K562 (cell line): ENCODE measurements around the gene ADCY1. TPM values are rescaled to one million over a fixed set of nuclear protein-coding genes. Genes with fewer than 3 reads are reported as not detected.

Experiments used
- ATAC-seq: fragments of 200-7000 bp; cut with Tn5 transposase; 3 replicates; pipeline ENCODE4 v1.9.1; 2020; ENCODE audit warnings: moderate library complexity
- BruUV-seq: library from RNA; stranded (reverse); fragments of 400-500 nt; replicated peaks from 2 replicates; lab custom pipeline; 2021; lab: Mats Ljungman, UMichigan
- CTCF ChIA-PET: fragments of 300-600 bp; formaldehyde crosslinking; extraction: SDS; loops from one replicate; lab custom pipeline; 2021; ENCODE audit warnings: low intra/inter-chr PET ratio; lab: Yijun Ruan, JAX
- POLR2A ChIA-PET: fragments of 300-600, 350-650 bp; sonication (Branson Sonifier 250); formaldehyde crosslinking; extraction: SDS; loops from one replicate; lab custom pipeline; 2021; ENCODE audit warnings: antibody characterized with exemption, inconsistent platforms; lab: Yijun Ruan, JAX
- DNase-seq, 4 experiments: peaks; one replicate each; pipeline versions ENCODE4 v3.0.0 to v3.0.0-alpha.2; 2011 to 2018; ENCODE audit warnings: low spot score in 3 of 4, mixed read lengths in 3 of 4; ENCODE audit errors: extremely low read depth in 1 of 4
- FAIRE-seq: peaks from 2 replicates; lab custom pipeline; 2011; peaks lifted over from hg19 to GRCh38; lab: Jason Lieb, UNC
- H2AFZ ChIP-seq: 2 replicates; pipeline ENCODE4 v1.6.0; 2011; ENCODE audit warnings: low read depth, low read length, control low read depth, inconsistent platforms
- H3K27ac ChIP-seq: fragments of 200-600 bp; 3 replicates; pipeline ENCODE4 v1.8.0; 2011; ENCODE audit warnings: low read depth, mild to moderate bottlenecking, control low read depth, inconsistent platforms, low read length, moderate library complexity, mixed read lengths; ENCODE audit errors: extremely low read depth
- H3K27me3 ChIP-seq, 2 experiments: fragments of 300-600 bp in 1 of 2; 2 replicates in 1 of 2; 3 replicates in 1 of 2; pipeline versions ENCODE4 v1.6.0 to v1.8.0; 2011; ENCODE audit warnings: inconsistent platforms in 2 of 2, low read length in 2 of 2, mild to moderate bottlenecking in 1 of 2, mixed read lengths in 1 of 2, moderate library complexity in 1 of 2; ENCODE audit not compliant: control insufficient read depth in 2 of 2, insufficient read depth in 2 of 2
- H3K36me3 ChIP-seq: fragments of 300-600 bp; 3 replicates; pipeline ENCODE4 v1.8.0; 2011; ENCODE audit warnings: mild to moderate bottlenecking, low read length, inconsistent platforms; ENCODE audit not compliant: control insufficient read depth, insufficient read depth
- H3K4me1 ChIP-seq, 2 experiments: fragments of 200-600 bp in 1 of 2; replicated peaks in 1 of 2; 2 replicates in 1 of 2; 3 replicates in 1 of 2; pipeline versions ENCODE4 v1.5.1 to v1.8.0; 2011; ENCODE audit warnings: inconsistent platforms in 2 of 2, low read length in 2 of 2, mild to moderate bottlenecking in 1 of 2, mixed read lengths in 1 of 2, moderate library complexity in 1 of 2; ENCODE audit not compliant: control insufficient read depth in 2 of 2, insufficient read depth in 2 of 2
- H3K4me2 ChIP-seq: 2 replicates; pipeline ENCODE4 v1.6.1; 2011; ENCODE audit warnings: low read length, control low read depth, inconsistent platforms, mixed read lengths; ENCODE audit not compliant: insufficient read depth
- H3K4me3 ChIP-seq: fragments of 200-600 bp; sonication (generic), shearing (Covaris generic); 2 replicates; pipeline ENCODE4 v1.5.1; 2016; ENCODE audit warnings: control low read depth, inconsistent platforms
- H3K79me2 ChIP-seq: fragments of 200-600 bp; 3 replicates; pipeline ENCODE4 v1.8.0; 2011; ENCODE audit warnings: low read length, inconsistent platforms; ENCODE audit not compliant: control insufficient read depth, insufficient read depth
- H3K9ac ChIP-seq, 2 experiments: 2 replicates each; pipeline versions ENCODE4 v1.6.0 to v1.6.1; 2011; ENCODE audit warnings: low read depth in 2 of 2, low read length in 2 of 2, control low read depth in 1 of 2, inconsistent platforms in 1 of 2, mild to moderate bottlenecking in 1 of 2, mixed read lengths in 1 of 2; ENCODE audit not compliant: insufficient read depth in 1 of 2
- H3K9me1 ChIP-seq: one replicate; pipeline ENCODE4 v1.6.0; 2011; ENCODE audit warnings: inconsistent platforms, mild to moderate bottlenecking, low read length, moderate library complexity; ENCODE audit not compliant: control insufficient read depth, insufficient read depth
- H3K9me3 ChIP-seq: replicated peaks from 2 replicates; pipeline ENCODE4 v1.5.1; 2011; ENCODE audit warnings: low read depth, low read length, inconsistent platforms; ENCODE audit not compliant: control insufficient read depth, insufficient read depth
- H4K20me1 ChIP-seq: replicated peaks from 2 replicates; pipeline ENCODE4 v1.6.1; 2011; ENCODE audit warnings: low read length, inconsistent platforms, mixed read lengths; ENCODE audit not compliant: control insufficient read depth, insufficient read depth
- CEBPG ChIP-seq, 3 experiments: fragments of 200-800 bp in 1 of 3; sonication (Bioruptor generic) in 1 of 3; sonication (generic) in 1 of 3; formaldehyde crosslinking in 1 of 3; IDR thresholded peaks in 2 of 3; conservative IDR thresholded peaks in 1 of 3; 2 replicates each; pipeline versions ENCODE4 v1.6.1 to v1.8.0; 2016 to 2022; ENCODE audit warnings: missing compliant biosample characterization in 2 of 3, missing genetic modification characterization in 2 of 3, mild to moderate bottlenecking in 1 of 3, missing genetic modification reagents in 1 of 3
- DIDO1 ChIP-seq: fragments of 450-650 bp; IDR thresholded peaks from 2 replicates; pipeline ENCODE4 v1.6.1; 2016; ENCODE audit warnings: low read depth, missing biosample characterization, missing genetic modification characterization
- DMBX1 ChIP-seq: fragments of 250-450 bp; sonication (Bioruptor Pico); IDR thresholded peaks from 2 replicates; pipeline ENCODE4 v1.8.0; 2022; ENCODE audit warnings: inconsistent platforms, mild to moderate bottlenecking, moderate library complexity, borderline replicate concordance
- E2F3 ChIP-seq: fragments of 250-450 bp; sonication (Bioruptor Pico); IDR thresholded peaks from 2 replicates; pipeline ENCODE4 v1.4.0; 2020; ENCODE audit warnings: mild to moderate bottlenecking
- ETS2 ChIP-seq: IDR thresholded peaks from 2 replicates; pipeline ENCODE4 v1.6.1; 2016; ENCODE audit warnings: borderline replicate concordance, missing genetic modification characterization, mild to moderate bottlenecking, moderate library complexity, missing compliant biosample characterization; ENCODE audit not compliant: poor library complexity, severe bottlenecking
- PHTF2 ChIP-seq: fragments of 250-450 bp; sonication (Bioruptor Pico); IDR thresholded peaks from 2 replicates; pipeline ENCODE4 v1.5.0; 2021; ENCODE audit warnings: mild to moderate bottlenecking
- POLR3G ChIP-seq: IDR thresholded peaks from 2 replicates; pipeline ENCODE4 v1.6.1; 2011; ENCODE audit not compliant: insufficient read length, insufficient replicate concordance; ENCODE audit errors: extremely low read depth
- RBFOX2 ChIP-seq: fragments of 200-400 bp; formaldehyde crosslinking; IDR thresholded peaks from 2 replicates; pipeline ENCODE4 v1.6.1; 2017; ENCODE audit warnings: low read depth, mild to moderate bottlenecking, low read length, moderate library complexity
- RUNX1 ChIP-seq: sonication (generic); IDR thresholded peaks from 2 replicates; pipeline ENCODE4 v1.6.1; 2016; ENCODE audit warnings: antibody characterized with exemption, low read depth
- TARDBP ChIP-seq: fragments of 450-650 bp; IDR thresholded peaks from 2 replicates; pipeline ENCODE4 v1.6.1; 2016
- THAP12 ChIP-seq: fragments of 250-450 bp; sonication (Bioruptor Pico); IDR thresholded peaks from 2 replicates; pipeline ENCODE4 v1.9.0; 2021; ENCODE audit warnings: mild to moderate bottlenecking, inconsistent platforms
- TSC22D4 ChIP-seq: fragments of 450-650 bp; IDR thresholded peaks from 2 replicates; pipeline ENCODE4 v1.6.1; 2016; ENCODE audit warnings: missing genetic modification characterization, missing biosample characterization, control low read depth
- USF2 ChIP-seq: sonication (generic); formaldehyde crosslinking; IDR thresholded peaks from 2 replicates; pipeline ENCODE4 v1.5.0; 2020; ENCODE audit warnings: missing genetic modification reagents
- YY1 ChIP-seq, 3 experiments: IDR thresholded peaks; 2 replicates each; pipeline ENCODE4 v1.6.1; 2011; ENCODE audit warnings: low read length in 2 of 3, mild to moderate bottlenecking in 2 of 3, moderate library complexity in 2 of 3, borderline replicate concordance in 1 of 3, control low read depth in 1 of 3, low read depth in 1 of 3; ENCODE audit not compliant: insufficient read depth in 3 of 3, insufficient replicate concordance in 2 of 3, control insufficient read depth in 1 of 3, insufficient read length in 1 of 3; ENCODE audit errors: extremely low read depth in 1 of 3
- ZC3H11A ChIP-seq: IDR thresholded peaks from 2 replicates; pipeline ENCODE4 v1.6.1; 2012; ENCODE audit warnings: low read depth, low read length, improper control_type of control experiment
- WGBS: fragments of 100-300 bp; shearing (Covaris generic); methylation state at CpG from one replicate; pipeline ENCODE4 v1.1.6; 2016; ENCODE audit warnings: low coverage, mixed read lengths; ENCODE audit not compliant: insufficient coverage; ENCODE audit errors: missing lambda C conversion rate; 5-methylcytosine and 5-hydroxymethylcytosine counted together
- in situ Hi-C: fragments of 300-500 bp; cut with MboI; formaldehyde crosslinking; loops from 4 replicates; pipeline ENCODE4 v1.15.0; 2018; ENCODE audit warnings: inconsistent platforms, mixed read lengths
- intact Hi-C: fragments of 100-400 bp; cut with micrococcal nuclease; formaldehyde crosslinking; loops from 2 replicates; pipeline ENCODE4 v1.14.2; 2022
- polyA plus RNA-seq, 8 experiments: library from polyadenylated mRNA; depleted of rRNA in 4 of 8; stranded (reverse) in 5 of 8; unstranded in 3 of 8; fragments of >200 nt; fragmentation: Nextera tagmentation in 2 of 8; fragmentation: Illumina TruSeq in 1 of 8; extraction: Ambion mirVana in 2 of 8; extraction: Trizol in 1 of 8; gene quantifications; 2 replicates each; pipeline versions ENCODE4 v1.2.1 to v1.2.3, GENCODE V29; 2011 to 2014; ENCODE audit warnings: inconsistent platforms in 1 of 8, missing spikeins in 1 of 8
- total RNA-seq, 7 experiments: library from RNA; depleted of rRNA in 6 of 7; stranded (reverse); fragments of >200 nt in 6 of 7; fragmentation: Illumina TruSeq in 2 of 7; extraction: Trizol in 2 of 7; gene quantifications; 2 replicates each; pipeline versions ENCODE4 v1.2.1 to v1.2.3, GENCODE V29; 2011 to 2021; ENCODE audit warnings: low replicate concordance in 1 of 7
- TF ChIP-seq, protein P1 (sequence below), 3 experiments: IDR thresholded peaks in 2 of 3; conservative IDR thresholded peaks in 1 of 3; 2 replicates each; pipeline ENCODE4 v1.5.1; 2011 to 2012; ENCODE audit warnings: low read length in 3 of 3, mild to moderate bottlenecking in 3 of 3, control low read depth in 2 of 3, improper control_type of control experiment in 1 of 3, inconsistent platforms in 1 of 3, low read depth in 1 of 3, mixed read lengths in 1 of 3, moderate library complexity in 1 of 3; ENCODE audit not compliant: insufficient read depth in 2 of 3

Gene ADCY1
- total and polyA plus RNA-seq, 9 of the 15 experiments (the other 6 are each of a cell fraction or from before 2014, with no cell fraction given), result under 0.01 to 0.18 (median 0.10) TPM; not detected in 4

DNA sequence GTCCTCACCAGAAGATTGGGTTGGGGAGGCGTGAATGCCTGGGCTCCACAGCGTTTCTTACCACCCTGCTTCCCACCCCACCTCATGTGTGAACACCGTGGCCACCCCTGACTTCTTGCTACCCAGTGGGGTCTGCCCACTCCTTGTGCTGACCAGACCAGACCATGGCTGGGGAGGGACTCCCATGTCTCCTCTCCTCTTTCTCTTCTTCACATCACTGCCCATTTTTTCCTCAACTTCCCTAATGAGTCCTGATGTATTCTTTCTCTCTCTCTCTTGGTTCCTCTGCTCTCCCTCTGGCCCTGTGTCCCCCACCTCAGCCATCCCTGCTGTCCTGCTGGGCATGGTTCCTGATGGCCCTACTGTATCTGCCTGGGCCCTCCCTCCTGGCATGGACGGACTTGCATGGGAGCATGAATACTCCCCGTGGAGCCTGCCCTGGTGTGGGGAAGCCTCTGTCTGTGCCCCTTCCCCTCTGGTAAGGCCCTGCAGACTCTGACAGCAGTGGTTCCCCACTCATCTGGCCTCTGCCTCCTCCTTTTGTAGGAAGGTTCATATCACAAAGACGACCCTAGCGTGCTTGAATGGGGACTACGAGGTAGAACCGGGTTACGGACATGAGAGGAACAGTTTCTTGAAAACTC is 85.5 kb downstream of the ADCY1 start:
- BruUV-seq, result no TSS peak
- Histone ChIP-seq H3K36me3 (no peaks in the 10 kb centered on the region), H4K20me1 (no peaks in the 10 kb centered on the region; the same call in 1 of the 2 replicates), H3K4me2 (no peak overlapping the region), H3K9me1 (no peaks in the 10 kb centered on the region), H3K9me3 (no peaks in the 10 kb centered on the region), H3K4me1 (no peaks in the 10 kb centered on the region), H2AFZ (no peak overlapping the region), H3K27me3 (peaks cover 0 to 30% of the 10 kb centered on the region in 2 experiments; a peak in 2 of 5 replicates), H3K4me3 (no peak overlapping the region), H3K79me2 (no peaks in the 10 kb centered on the region), H3K27ac (no peak overlapping the region), H3K9ac (no peak overlapping the region)
- CTCF ChIA-PET, result interaction anchor here (0.6 kb wide), 2 partner anchors 17 to 1600 kb away, joined by 3 to 6 read pairs; no protein-coding TSS in a partner anchor
- intact Hi-C loops (no loop called here), in situ Hi-C loops (loop anchor here (5.0 kb wide), 1 partner anchor 203 kb away; no protein-coding TSS in a partner anchor)
- POLR2A ChIA-PET, result no interaction called here
- ATAC-seq (no peak), DNase-seq (no peak), FAIRE-seq (no peak)
- WGBS, result 0% methylated on average over 8 of the region's 10 CpGs
- TF ChIP-seq CEBPG (CRISPR knock-in tag; IDR thresholded peaks at IDR 0.05) (no peak), CEBPG (tag; conservative IDR thresholded peaks at IDR 0.05 in 1 of 2, IDR thresholded peaks at IDR 0.05 in 1 of 2) (no peak), TSC22D4 (no peak), TARDBP (no peak), POLR3G (no peak), YY1 (IDR thresholded peaks at IDR 0.05; ENCODE audit: borderline replicate concordance in 1 of 3, control insufficient read depth in 1 of 3, extremely low read depth in 1 of 3, insufficient read depth in 3 of 3, insufficient read length in 1 of 3, insufficient replicate concordance in 2 of 3, low read depth in 1 of 3, low read length in 2 of 3) (no peak), DIDO1 (tag) (no peak), USF2 (CRISPR knock-in tag) (no peak), ZC3H11A (no peak), DMBX1 (CRISPR knock-in tag) (no peak), ETS2 (tag) (no peak), E2F3 (CRISPR knock-in tag) (no peak), PHTF2 (no peak), THAP12 (CRISPR knock-in tag) (no peak), RBFOX2 (no peak), RUNX1 (no peak)
- TF ChIP-seq, protein P1, sequence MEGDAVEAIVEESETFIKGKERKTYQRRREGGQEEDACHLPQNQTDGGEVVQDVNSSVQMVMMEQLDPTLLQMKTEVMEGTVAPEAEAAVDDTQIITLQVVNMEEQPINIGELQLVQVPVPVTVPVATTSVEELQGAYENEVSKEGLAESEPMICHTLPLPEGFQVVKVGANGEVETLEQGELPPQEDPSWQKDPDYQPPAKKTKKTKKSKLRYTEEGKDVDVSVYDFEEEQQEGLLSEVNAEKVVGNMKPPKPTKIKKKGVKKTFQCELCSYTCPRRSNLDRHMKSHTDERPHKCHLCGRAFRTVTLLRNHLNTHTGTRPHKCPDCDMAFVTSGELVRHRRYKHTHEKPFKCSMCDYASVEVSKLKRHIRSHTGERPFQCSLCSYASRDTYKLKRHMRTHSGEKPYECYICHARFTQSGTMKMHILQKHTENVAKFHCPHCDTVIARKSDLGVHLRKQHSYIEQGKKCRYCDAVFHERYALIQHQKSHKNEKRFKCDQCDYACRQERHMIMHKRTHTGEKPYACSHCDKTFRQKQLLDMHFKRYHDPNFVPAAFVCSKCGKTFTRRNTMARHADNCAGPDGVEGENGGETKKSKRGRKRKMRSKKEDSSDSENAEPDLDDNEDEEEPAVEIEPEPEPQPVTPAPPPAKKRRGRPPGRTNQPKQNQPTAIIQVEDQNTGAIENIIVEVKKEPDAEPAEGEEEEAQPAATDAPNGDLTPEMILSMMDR (IDR thresholded peaks at IDR 0.05 in 2 of 3, conservative IDR thresholded peaks at IDR 0.05 in 1 of 3; ENCODE audit: insufficient read depth in 2 of 3, low read depth in 1 of 3, low read length in 3 of 3), result no peak
